Endodermal cell (in vitro differentiated cells): ENCODE data around the gene PHF19. TPM values are rescaled to one million over a fixed set of nuclear protein-coding genes. Genes with fewer than 3 reads are reported as not detected.

Source experiments
- DNase-seq: peaks from one replicate; pipeline ENCODE4 v3.0.0-alpha.2; 2017
- H3K27ac ChIP-seq: 2 replicates; pipeline ENCODE4 v1.5.1; 2013; ENCODE audit warnings: mild to moderate bottlenecking, low read depth, low read length, moderate library complexity
- H3K27me3 ChIP-seq: 2 replicates; pipeline ENCODE4 v1.6.1; 2013; ENCODE audit warnings: mild to moderate bottlenecking, low read length, moderate library complexity; ENCODE audit not compliant: insufficient read depth, control insufficient read depth, poor library complexity, severe bottlenecking
- H3K36me3 ChIP-seq: 2 replicates; pipeline ENCODE4 v1.7.0; 2013; ENCODE audit warnings: mild to moderate bottlenecking, low read length, moderate library complexity; ENCODE audit not compliant: control insufficient read depth, insufficient read depth
- H3K4me1 ChIP-seq: one replicate; pipeline ENCODE4 v1.7.0; 2013; ENCODE audit warnings: low read length; ENCODE audit not compliant: control insufficient read depth, insufficient read depth
- H3K4me3 ChIP-seq: 2 replicates; pipeline ENCODE4 v1.5.1; 2013; ENCODE audit warnings: mild to moderate bottlenecking, low read length, moderate library complexity
- H3K9ac ChIP-seq: 2 replicates; pipeline ENCODE4 v1.6.1; 2013; ENCODE audit warnings: mild to moderate bottlenecking, low read length, moderate library complexity; ENCODE audit not compliant: poor library complexity, severe bottlenecking; ENCODE audit errors: extremely low read depth
- H3K9me3 ChIP-seq: 2 replicates; pipeline ENCODE4 v1.6.1; 2013; ENCODE audit warnings: mild to moderate bottlenecking, low read length, moderate library complexity; ENCODE audit not compliant: control insufficient read depth
- H3K27ac Mint-ChIP-seq: 2 replicates; pipeline ENCODE4 v1.8.0; 2020; ENCODE audit warnings: mixed read lengths
- H3K27me3 Mint-ChIP-seq: 2 replicates; pipeline ENCODE4 v1.8.0; 2021; ENCODE audit warnings: mild to moderate bottlenecking, mixed read lengths; ENCODE audit not compliant: insufficient read depth
- H3K36me3 Mint-ChIP-seq: 2 replicates; pipeline ENCODE4 v1.8.0; 2020; ENCODE audit warnings: low read depth, mixed read lengths
- H3K4me1 Mint-ChIP-seq: 2 replicates; pipeline ENCODE4 v1.8.0; 2020; ENCODE audit warnings: mixed read lengths
- H3K4me3 Mint-ChIP-seq: 2 replicates; pipeline ENCODE4 v1.8.0; 2020; ENCODE audit warnings: mild to moderate bottlenecking, moderate library complexity, mixed read lengths
- H3K9me3 Mint-ChIP-seq: 2 replicates; pipeline ENCODE4 v1.8.0; 2020; ENCODE audit warnings: mild to moderate bottlenecking, mixed read lengths
- WGBS, 2 experiments: methylation state at CpG; one replicate each; pipeline versions ENCODE4 v1.1.5 to v1.1.7; 2013; ENCODE audit warnings: missing lambda C conversion rate in 2 of 2, mixed read lengths in 1 of 2; ENCODE audit not compliant: insufficient coverage in 1 of 2, insufficient read length in 1 of 2; 5-methylcytosine and 5-hydroxymethylcytosine counted together
- total RNA-seq, 2 donors: library from RNA; stranded (reverse); fragmentation: NEBNext Ultra II Directional in 1 of 2; extraction: Animal tissue kit (Norgen Biotek cat#: 25700) in 1 of 2; gene quantifications; 2 replicates in 1 of 2; 3 replicates in 1 of 2; pipeline ENCODE4 v1.2.1, GENCODE V29; 2021
- TF ChIP-seq, protein P1 (sequence below): fragments of 200-600 bp; sonication (generic); conservative IDR thresholded peaks from 2 replicates; pipeline ENCODE4 v1.5.0; 2021; ENCODE audit warnings: antibody characterized with exemption, mild to moderate bottlenecking

Gene PHF19
- total RNA-seq, 2 donors from 2014 or later = 17.9 to 21.9 TPM

DNA sequence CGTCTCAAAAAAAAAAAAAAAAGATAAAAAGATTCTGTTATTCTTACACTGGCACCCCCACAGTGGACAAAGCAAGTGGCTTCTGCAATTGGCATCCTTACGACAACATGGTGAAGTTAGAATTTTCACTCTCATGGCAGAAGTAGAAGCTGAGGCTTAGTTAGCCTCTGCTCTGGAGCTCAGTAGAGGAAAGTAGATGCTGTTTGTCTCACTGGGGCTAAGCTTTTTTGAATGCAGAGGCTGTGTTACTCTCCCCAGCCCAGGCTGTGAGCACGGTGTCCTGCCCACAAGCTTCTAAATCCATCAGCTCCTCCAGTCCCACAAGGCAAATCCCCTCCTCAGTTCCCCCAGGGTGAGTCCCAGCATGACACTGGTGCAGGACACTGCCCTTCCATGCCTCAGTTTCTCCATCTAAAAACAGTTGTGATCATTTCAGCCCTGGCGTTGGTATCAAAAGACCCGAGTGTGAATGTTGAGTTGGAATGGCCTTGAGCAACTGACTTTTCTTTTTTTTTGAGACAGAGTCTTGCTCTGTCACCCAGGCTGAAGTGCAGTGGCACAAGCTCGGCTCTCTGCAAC is 22.6 kb upstream of the PHF19 start:
- Mint-ChIP-seq H3K27ac (no peak overlapping the region), H3K27me3 (peaks cover 14% of the 10 kb centered on the region), H3K4me3 (no peak overlapping the region), H3K4me1 (no peaks in the 10 kb centered on the region), H3K36me3 (no peaks in the 10 kb centered on the region), H3K9me3 (no peaks in the 10 kb centered on the region)
- H3K27me3 ChIP-seq = peaks cover 9% of the 10 kb centered on the region
- TF ChIP-seq, protein P1, sequence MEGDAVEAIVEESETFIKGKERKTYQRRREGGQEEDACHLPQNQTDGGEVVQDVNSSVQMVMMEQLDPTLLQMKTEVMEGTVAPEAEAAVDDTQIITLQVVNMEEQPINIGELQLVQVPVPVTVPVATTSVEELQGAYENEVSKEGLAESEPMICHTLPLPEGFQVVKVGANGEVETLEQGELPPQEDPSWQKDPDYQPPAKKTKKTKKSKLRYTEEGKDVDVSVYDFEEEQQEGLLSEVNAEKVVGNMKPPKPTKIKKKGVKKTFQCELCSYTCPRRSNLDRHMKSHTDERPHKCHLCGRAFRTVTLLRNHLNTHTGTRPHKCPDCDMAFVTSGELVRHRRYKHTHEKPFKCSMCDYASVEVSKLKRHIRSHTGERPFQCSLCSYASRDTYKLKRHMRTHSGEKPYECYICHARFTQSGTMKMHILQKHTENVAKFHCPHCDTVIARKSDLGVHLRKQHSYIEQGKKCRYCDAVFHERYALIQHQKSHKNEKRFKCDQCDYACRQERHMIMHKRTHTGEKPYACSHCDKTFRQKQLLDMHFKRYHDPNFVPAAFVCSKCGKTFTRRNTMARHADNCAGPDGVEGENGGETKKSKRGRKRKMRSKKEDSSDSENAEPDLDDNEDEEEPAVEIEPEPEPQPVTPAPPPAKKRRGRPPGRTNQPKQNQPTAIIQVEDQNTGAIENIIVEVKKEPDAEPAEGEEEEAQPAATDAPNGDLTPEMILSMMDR = no peak
- no peak overlapping the region for H3K4me3 ChIP-seq
- no peak overlapping the region for H3K9ac ChIP-seq
- H3K27ac ChIP-seq = no peak overlapping the region
- 92 to 93% methylated on average over 5 to 6 of the region's 6 CpGs for WGBS, 2 experiments
- no peaks in the 10 kb centered on the region for H3K36me3 ChIP-seq
- no peaks in the 10 kb centered on the region for H3K9me3 ChIP-seq
- H3K4me1 ChIP-seq = no peaks in the 10 kb centered on the region
- no peak for DNase-seq

DNA sequence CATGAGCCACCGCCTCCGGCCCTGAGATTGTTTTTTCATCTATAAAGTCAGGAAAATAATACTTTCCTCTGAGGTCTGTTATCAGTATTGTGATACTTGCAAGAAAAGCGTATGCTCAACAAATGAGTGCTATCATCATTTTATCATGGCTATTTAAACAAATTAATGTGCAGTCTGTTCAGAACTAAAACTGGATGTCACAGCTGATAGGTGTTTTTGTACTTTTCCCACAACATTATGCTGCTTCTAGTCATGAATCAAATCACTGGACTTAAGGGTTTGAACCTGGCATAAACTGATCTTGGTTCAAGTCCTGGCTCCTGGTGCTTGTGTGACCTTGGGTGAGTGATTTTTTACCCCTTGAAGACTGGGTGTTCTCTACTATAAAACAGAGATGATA is 21.4 kb upstream of the PHF19 start:
- Mint-ChIP-seq H3K27me3 (peaks cover 22% of the 10 kb centered on the region), H3K4me1 (no peaks in the 10 kb centered on the region), H3K9me3 (no peaks in the 10 kb centered on the region), H3K36me3 (no peaks in the 10 kb centered on the region), H3K4me3 (no peak overlapping the region), H3K27ac (no peak overlapping the region)
- Histone ChIP-seq H3K9me3 (no peaks in the 10 kb centered on the region), H3K36me3 (no peaks in the 10 kb centered on the region), H3K4me3 (no peak overlapping the region), H3K4me1 (no peaks in the 10 kb centered on the region), H3K27me3 (peaks cover 20% of the 10 kb centered on the region), H3K9ac (no peak overlapping the region), H3K27ac (no peak overlapping the region)
- TF ChIP-seq, protein P1 = no peak
- WGBS, 2 experiments = 95 to 100% methylated on average over 1 to 3 of the region's 3 CpGs
- no peak for DNase-seq

DNA sequence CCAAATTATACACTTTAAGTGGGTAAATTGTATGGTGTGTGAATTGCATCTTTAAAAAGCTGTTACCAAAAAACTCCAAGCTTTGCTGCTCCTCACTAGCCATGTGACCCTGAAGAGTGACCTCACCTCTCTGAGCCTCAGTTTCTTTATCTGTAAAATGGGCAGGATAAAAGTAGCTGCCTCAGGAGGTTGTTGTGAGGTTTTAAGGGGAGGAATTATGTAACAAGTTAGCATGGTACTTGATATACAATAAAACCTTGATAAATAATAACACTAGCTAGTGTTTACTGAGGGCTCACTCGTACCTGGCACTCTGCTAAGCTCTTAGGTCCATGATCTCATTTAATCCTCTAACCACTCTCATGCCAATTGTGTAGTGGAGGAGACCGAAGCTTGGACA is 19.0 kb upstream of the PHF19 start:
- peaks cover 21% of the 10 kb centered on the region for H3K27me3 ChIP-seq
- Mint-ChIP-seq H3K36me3 (no peaks in the 10 kb centered on the region), H3K4me1 (peaks cover under 1% of the 10 kb centered on the region), H3K4me3 (no peak overlapping the region), H3K27ac (no peak overlapping the region), H3K27me3 (peaks cover 27% of the 10 kb centered on the region), H3K9me3 (no peaks in the 10 kb centered on the region)
- TF ChIP-seq, protein P1 = no peak
- no peak for DNase-seq
- H3K27ac ChIP-seq = no peak overlapping the region
- no peak overlapping the region for H3K4me3 ChIP-seq
- WGBS, 2 experiments = 100% methylated on average over 1 to 2 of the region's 2 CpGs
- H3K36me3 ChIP-seq = no peaks in the 10 kb centered on the region
- H3K9me3 ChIP-seq = no peaks in the 10 kb centered on the region
- H3K4me1 ChIP-seq = peaks cover under 1% of the 10 kb centered on the region
- H3K9ac ChIP-seq = no peak overlapping the region
